B cell (primary cell): ENCODE data around the gene ATP6V1F. TPM values are rescaled to one million over a fixed set of nuclear protein-coding genes. Genes with fewer than 3 reads are reported as not detected.

Experiments used
- ATAC-seq: fragments of 200-7000 bp; cut with Tn5 transposase; one replicate; pipeline ENCODE4 v1.10.0; 2021; ENCODE audit warnings: low read depth, mild to moderate bottlenecking, moderate number of reproducible peaks, moderate library complexity
- CTCF ChIA-PET: fragments of 350-600 bp; sonication (Branson Sonifier 250); formaldehyde crosslinking; loops from one replicate; lab custom pipeline; 2021; ENCODE audit warnings: antibody characterized with exemption, inconsistent platforms; lab: Charles Lee
- POLR2A ChIA-PET: fragments of 350-600 bp; sonication (Branson Sonifier 250); formaldehyde crosslinking; loops from one replicate; lab custom pipeline; 2021; ENCODE audit warnings: antibody characterized with exemption; lab: Charles Lee
- DNase-seq: peaks from one replicate; pipeline ENCODE4 v3.0.0; 2013
- H2AFZ ChIP-seq: 2 replicates; pipeline ENCODE4 v1.6.1; 2012; ENCODE audit warnings: mild to moderate bottlenecking, low read depth, low read length; ENCODE audit not compliant: insufficient read depth, poor library complexity, severe bottlenecking
- H3K27ac ChIP-seq, 2 donors: 1 replicate in 1 of 2; 2 replicates in 1 of 2; pipeline ENCODE4 v1.5.1; 2012 to 2013; ENCODE audit warnings: low read length in 2 of 2, mild to moderate bottlenecking in 2 of 2, moderate library complexity in 1 of 2
- H3K27me3 ChIP-seq, 4 experiments: fragments of 200-600 bp in 1 of 4; sonication (generic) in 1 of 4; replicated peaks in 1 of 4; 1 replicate in 2 of 4; 2 replicates in 2 of 4; pipeline versions ENCODE4 v1.6.1 to v1.7.0; 2013 to 2016; ENCODE audit warnings: low read length in 3 of 4, mild to moderate bottlenecking in 2 of 4, mixed read lengths in 1 of 4, moderate library complexity in 1 of 4; ENCODE audit not compliant: insufficient read depth in 4 of 4, control insufficient read depth in 3 of 4; ENCODE audit errors: control extremely low read depth in 1 of 4
- H3K36me3 ChIP-seq, 2 experiments: replicated peaks in 1 of 2; 1 replicate in 1 of 2; 2 replicates in 1 of 2; pipeline versions ENCODE4 v1.6.1 to v1.7.1; 2013; ENCODE audit warnings: low read length in 1 of 2; ENCODE audit not compliant: insufficient read depth in 2 of 2, control insufficient read depth in 1 of 2; ENCODE audit errors: control extremely low read depth in 1 of 2, extremely low read depth in 1 of 2
- H3K4me1 ChIP-seq, 2 donors: fragments of 200-600 bp in 1 of 2; sonication (generic) in 1 of 2; 1 replicate in 1 of 2; 2 replicates in 1 of 2; pipeline versions ENCODE4 v1.5.1 to v1.6.1; 2013 to 2017; ENCODE audit warnings: low read length in 2 of 2; ENCODE audit not compliant: control insufficient read depth in 2 of 2, insufficient read depth in 2 of 2
- H3K4me2 ChIP-seq: replicated peaks from 2 replicates; pipeline ENCODE3; 2012; ENCODE audit warnings: mild to moderate bottlenecking, low read depth, low read length; ENCODE audit not compliant: poor library complexity, severe bottlenecking
- H3K4me3 ChIP-seq, 5 experiments: fragments of 200-600 bp in 1 of 5; sonication (generic) in 1 of 5; 1 replicate in 3 of 5; 2 replicates in 2 of 5; pipeline versions ENCODE4 v1.5.1 to v1.7.0; 2011 to 2016; ENCODE audit warnings: low read length in 4 of 5, mild to moderate bottlenecking in 4 of 5, low read depth in 2 of 5, control low read depth in 1 of 5, moderate library complexity in 1 of 5; ENCODE audit not compliant: insufficient read depth in 1 of 5; ENCODE audit errors: control extremely low read depth in 1 of 5, extremely low read depth in 1 of 5
- H3K79me2 ChIP-seq: fragments of 200-600 bp; sonication (generic); one replicate; pipeline ENCODE4 v1.6.0; 2016; ENCODE audit warnings: low read length; ENCODE audit not compliant: control insufficient read depth, insufficient read depth
- H3K9ac ChIP-seq: fragments of 200-600 bp; sonication (generic); 2 replicates; pipeline ENCODE4 v1.6.1; 2017; ENCODE audit warnings: mild to moderate bottlenecking, low read length, moderate library complexity
- H3K9me3 ChIP-seq, 3 donors: one replicate each; pipeline versions ENCODE4 v1.6.1 to v1.7.1; 2013; ENCODE audit warnings: low read length in 2 of 3; ENCODE audit not compliant: control insufficient read depth in 2 of 3, insufficient read depth in 1 of 3; ENCODE audit errors: control extremely low read depth in 1 of 3
- H4K20me1 ChIP-seq: 2 replicates; pipeline ENCODE4 v1.6.0; 2012; ENCODE audit warnings: mild to moderate bottlenecking, low read length; ENCODE audit not compliant: insufficient read depth, control insufficient read depth, poor library complexity, severe bottlenecking
- H3K27ac Mint-ChIP-seq: one replicate; pipeline ENCODE4 v1.8.0; 2021; ENCODE audit warnings: mixed read lengths
- H3K27me3 Mint-ChIP-seq: one replicate; pipeline ENCODE4 v1.8.0; 2021; ENCODE audit warnings: mixed read lengths
- H3K4me1 Mint-ChIP-seq: one replicate; pipeline ENCODE4 v1.8.0; 2021; ENCODE audit warnings: mixed read lengths
- H3K4me3 Mint-ChIP-seq: one replicate; pipeline ENCODE4 v1.8.0; 2021; ENCODE audit warnings: mixed read lengths
- H3K9me3 Mint-ChIP-seq: one replicate; pipeline ENCODE4 v1.8.0; 2022; ENCODE audit warnings: mixed read lengths; ENCODE audit not compliant: insufficient read depth
- CTCF ChIP-seq: fragments of 200-600 bp; IDR thresholded peaks from one replicate; pipeline ENCODE4 v1.8.0; 2022; ENCODE audit warnings: antibody characterized with exemption, mild to moderate bottlenecking
- EZH2 ChIP-seq: IDR thresholded peaks from 2 replicates; pipeline ENCODE4 v1.6.1; 2012; ENCODE audit warnings: borderline replicate concordance, low read depth, mild to moderate bottlenecking, moderate library complexity, low read length; ENCODE audit not compliant: insufficient read depth, poor library complexity, severe bottlenecking
- WGBS: methylation state at CpG from one replicate; pipeline ENCODE4 v1.1.5; 2013; ENCODE audit warnings: missing lambda C conversion rate; ENCODE audit not compliant: insufficient coverage; 5-methylcytosine and 5-hydroxymethylcytosine counted together
- intact Hi-C: fragments of 100-400 bp; cut with micrococcal nuclease; formaldehyde crosslinking; loops from one replicate; pipeline ENCODE4 v1.10.0; 2022
- polyA plus RNA-seq: library from polyadenylated mRNA; depleted of rRNA; stranded (reverse); fragments of >200 nt; gene quantifications from 2 replicates; pipeline ENCODE4 v1.2.3, GENCODE V29; 2012
- total RNA-seq, 2 donors: library from RNA; stranded (reverse); fragments of 120-200 nt in 1 of 2; gene quantifications; 1 replicate in 1 of 2; 2 replicates in 1 of 2; pipeline versions ENCODE4 v1.2.3 to v1.2.4, GENCODE V29; 2013 to 2022

ATP6V1F gene
- total and polyA plus RNA-seq, 2 donors (not counting 1 experiment from before 2014, with no cell fraction given), result 81.7 to 198 TPM

GRCh38 chr7:128838109-128838779 lies 24.4 kb upstream of the ATP6V1F start:
- no peaks in the 10 kb centered on the region for H3K9me3 Mint-ChIP-seq

More at GRCh38 chr7:128838109-128838779, 24.4 kb upstream of the ATP6V1F start:
- Mint-ChIP-seq H3K4me1 (peaks cover 4% of the 10 kb centered on the region), H3K27ac (no peak overlapping the region), H3K27me3 (peaks cover 5% of the 10 kb centered on the region), H3K4me3 (no peak overlapping the region)
- no peaks in the 10 kb centered on the region for H3K9me3 ChIP-seq
- no peak overlapping the region for H3K4me3 ChIP-seq
- DNase-seq (no peak), ATAC-seq (no peak)
- no peaks in the 10 kb centered on the region for H3K27me3 ChIP-seq
- H3K4me1 ChIP-seq, result peaks cover 0 to 11% of the 10 kb centered on the region in 2 donors
- H4K20me1 ChIP-seq, result no peaks in the 10 kb centered on the region
- 90% methylated on average over 20 of the region's 22 CpGs for whole genome bisulfite sequencing
- H3K27ac ChIP-seq, result no peak overlapping the region
- ChIA-PET CTCF (no interaction called here), POLR2A (no interaction called here)
- H3K4me2 ChIP-seq, result no peak overlapping the region
- H3K9ac ChIP-seq, result no peak overlapping the region
- intact Hi-C loops, result no loop called here
- H2AFZ ChIP-seq, result no peak overlapping the region
- H3K79me2 ChIP-seq, result no peaks in the 10 kb centered on the region
- H3K36me3 ChIP-seq, result no peaks in the 10 kb centered on the region
- no peak for TF ChIP-seq CTCF
- TF ChIP-seq EZH2, result no peak
